ENCODE measurements around the gene ACOT9.

GRCh38 chrX:23659339-23659738, 83.7 kb downstream of the ACOT9 start:
- no peak for TF ChIP-seq CTCF (IDR thresholded peaks at IDR 0.05; ENCODE audit: poor library complexity)
- TF ChIP-seq EZH2 (IDR thresholded peaks at IDR 0.05; ENCODE audit: borderline replicate concordance), result no peak
- no peak for TF ChIP-seq EZH2phosphoT487 (IDR thresholded peaks at IDR 0.05; ENCODE audit: low read depth, severe bottlenecking, unreplicated experiment)
